Measurements from ENCODE around the gene NOM1.

Gene NOM1

DNA sequence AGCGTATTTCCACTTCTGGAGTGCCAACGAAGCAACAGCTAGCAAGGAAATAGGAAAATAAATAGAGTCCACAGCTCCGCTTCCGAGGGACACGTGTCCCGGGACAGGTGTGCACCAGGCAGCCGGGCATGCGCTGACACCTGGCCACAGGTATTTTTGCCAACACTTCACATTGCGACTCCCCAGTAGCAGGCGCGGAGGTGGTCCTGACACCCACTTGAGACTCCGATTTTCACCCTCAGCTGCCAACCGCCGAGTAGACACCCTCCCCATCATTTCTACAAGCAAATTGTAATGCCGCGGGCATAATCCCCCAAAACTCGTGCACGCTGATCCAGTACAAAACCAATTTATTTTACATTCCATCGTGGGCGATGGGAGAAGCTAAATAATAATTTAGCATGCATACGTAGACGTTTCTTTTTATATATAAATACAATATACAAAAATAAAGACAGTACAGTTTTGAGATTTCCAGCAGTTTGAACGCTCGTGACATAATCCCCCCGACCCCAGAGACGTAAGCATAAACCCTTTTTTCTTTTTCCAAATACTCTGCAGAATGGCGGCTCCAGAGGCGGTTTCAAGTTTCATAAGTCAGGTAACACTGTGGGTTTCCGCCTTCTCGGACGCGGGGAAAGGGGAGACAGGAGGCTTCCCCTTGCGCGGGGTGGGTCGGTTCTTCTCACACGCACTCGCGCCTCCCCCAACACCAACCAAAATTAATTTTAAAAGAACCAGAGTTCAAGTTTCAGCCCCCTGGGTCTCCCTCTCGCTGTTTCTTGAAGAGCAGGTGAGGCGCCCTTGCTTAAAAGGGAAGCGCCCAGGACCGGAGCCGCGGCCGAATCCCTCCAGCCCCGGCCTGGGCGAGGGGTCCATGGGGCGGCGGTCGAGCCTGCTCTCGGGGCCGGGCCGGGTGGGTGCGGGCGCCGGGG, 55.3 kb downstream of the NOM1 start:
- no peak for DNase-seq

DNA sequence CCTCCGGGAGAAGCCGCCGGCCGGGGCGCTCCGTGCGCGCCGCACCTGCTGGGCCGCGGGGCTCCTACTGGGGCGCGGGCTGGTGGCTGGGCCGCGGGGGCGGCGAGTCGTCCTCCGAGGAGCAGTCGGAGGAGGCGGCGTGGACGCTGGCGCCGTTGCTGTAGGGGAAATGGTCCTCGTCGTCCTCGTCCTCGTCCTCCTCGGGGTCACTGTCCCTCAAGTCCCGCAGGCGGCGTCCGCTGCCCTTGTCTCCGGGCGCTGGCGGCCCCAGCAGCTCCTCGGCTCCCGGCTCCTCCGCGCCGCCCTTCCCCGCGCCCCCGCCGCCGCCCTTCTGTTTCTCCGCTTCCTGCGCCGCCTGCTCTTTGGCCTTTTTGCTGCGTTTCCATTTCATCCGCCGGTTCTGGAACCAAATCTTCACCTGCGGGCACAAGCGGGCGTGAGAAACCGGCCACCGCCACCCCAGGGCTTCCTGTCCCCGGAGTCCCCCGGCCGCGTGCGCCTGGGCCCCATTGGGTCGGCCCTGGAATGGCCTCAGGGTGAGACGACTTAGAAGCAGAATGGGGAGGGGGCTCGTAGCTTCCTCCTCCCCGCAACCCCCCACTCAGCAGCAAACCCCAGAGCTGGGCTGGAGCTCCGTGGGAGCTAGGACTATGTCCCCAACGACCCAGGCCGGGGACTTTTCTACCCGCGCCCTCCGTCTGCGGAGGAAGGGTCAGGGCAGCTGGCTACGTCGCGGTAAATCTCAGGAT, 56.1 kb downstream of the NOM1 start:
- DNase-seq = no peak

DNA sequence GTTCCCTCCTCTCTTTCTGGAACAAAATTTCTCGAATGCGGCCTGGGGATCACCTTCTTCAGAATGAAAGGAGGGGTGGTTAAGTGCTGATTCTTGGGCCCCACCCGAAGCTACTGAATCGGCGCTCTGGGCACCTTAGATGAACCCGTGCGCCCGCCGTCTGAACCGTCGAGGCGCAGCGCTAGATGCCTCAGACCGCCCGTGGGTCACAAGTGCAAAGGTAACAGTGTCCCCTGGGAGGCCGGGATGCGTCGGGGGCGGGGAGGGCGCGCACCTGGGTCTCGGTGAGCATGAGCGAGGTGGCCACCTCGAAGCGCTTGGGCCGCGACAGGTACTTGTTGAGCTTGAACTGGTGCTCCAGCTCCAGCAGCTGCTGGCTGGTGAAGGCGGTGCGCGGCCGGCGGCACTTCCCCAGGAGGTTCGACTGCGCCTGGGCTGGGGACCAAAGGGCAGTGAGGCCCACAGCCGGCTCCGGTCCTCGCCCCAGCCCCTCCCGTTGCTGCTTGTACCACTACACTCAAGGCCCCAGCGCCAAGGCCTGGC, 56.8 kb downstream of the NOM1 start:
- no peak for DNase-seq

DNA sequence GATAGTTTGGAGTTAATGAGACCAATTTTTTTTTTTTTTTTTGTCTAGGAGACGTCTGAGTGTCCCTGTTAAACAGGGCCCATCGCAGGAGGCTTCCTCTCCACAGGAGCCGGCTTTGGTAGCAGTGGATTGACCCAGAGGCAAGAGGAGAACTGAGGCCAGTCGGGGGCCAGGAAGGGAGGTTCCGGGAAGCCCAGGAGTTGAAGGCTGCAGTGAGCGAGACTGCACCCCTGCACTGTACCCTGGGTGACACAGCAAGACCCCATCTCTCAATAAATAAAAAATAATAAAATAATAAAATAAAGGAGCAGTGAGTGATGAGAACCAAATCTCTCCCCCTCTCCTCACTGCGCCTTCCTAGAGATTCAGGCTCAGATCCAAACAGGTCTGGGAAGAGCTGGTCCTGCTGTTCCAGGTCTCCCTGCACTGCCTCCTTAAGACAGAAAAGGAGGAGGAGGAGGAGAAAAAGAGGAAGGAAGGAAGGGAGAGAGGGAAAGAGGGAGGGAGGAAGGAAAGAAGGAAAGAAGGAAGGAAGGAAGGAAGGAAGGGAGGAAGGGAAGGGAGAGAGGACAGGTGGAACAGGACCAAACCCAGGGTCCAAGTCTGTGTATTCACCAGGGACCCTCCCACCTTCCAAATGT, 57.4 kb downstream of the NOM1 start:
- no peak for DNase-seq

DNA sequence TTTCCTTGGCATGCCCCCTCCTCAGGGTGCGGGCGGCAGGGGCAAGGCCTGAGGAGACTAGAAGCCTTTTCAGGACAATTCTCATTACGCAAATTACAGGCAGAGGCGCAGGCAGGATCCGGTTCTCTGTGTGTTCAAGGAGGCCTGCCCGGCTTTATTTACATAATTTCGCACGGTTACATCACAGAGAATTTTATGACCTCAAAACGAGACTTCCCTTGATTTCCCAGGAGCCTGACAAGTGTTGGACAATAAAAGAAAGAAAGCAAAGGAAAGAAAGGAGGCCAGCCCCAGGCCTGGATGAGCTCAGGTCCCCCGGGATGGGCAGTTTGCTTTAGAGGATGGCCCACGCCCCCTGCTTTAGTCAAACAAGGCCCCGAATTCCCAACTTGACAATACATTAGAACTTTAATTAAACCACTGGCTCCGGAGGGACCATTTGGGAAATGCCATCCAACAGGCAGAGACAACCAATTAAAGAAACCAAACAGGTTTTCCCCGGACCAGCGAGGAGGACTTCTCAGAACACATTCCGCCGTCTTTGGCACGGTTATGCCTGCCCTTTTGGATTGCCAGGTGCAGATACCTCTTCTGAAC, 58.1 kb downstream of the NOM1 start:
- no peak for DNase-seq

DNA sequence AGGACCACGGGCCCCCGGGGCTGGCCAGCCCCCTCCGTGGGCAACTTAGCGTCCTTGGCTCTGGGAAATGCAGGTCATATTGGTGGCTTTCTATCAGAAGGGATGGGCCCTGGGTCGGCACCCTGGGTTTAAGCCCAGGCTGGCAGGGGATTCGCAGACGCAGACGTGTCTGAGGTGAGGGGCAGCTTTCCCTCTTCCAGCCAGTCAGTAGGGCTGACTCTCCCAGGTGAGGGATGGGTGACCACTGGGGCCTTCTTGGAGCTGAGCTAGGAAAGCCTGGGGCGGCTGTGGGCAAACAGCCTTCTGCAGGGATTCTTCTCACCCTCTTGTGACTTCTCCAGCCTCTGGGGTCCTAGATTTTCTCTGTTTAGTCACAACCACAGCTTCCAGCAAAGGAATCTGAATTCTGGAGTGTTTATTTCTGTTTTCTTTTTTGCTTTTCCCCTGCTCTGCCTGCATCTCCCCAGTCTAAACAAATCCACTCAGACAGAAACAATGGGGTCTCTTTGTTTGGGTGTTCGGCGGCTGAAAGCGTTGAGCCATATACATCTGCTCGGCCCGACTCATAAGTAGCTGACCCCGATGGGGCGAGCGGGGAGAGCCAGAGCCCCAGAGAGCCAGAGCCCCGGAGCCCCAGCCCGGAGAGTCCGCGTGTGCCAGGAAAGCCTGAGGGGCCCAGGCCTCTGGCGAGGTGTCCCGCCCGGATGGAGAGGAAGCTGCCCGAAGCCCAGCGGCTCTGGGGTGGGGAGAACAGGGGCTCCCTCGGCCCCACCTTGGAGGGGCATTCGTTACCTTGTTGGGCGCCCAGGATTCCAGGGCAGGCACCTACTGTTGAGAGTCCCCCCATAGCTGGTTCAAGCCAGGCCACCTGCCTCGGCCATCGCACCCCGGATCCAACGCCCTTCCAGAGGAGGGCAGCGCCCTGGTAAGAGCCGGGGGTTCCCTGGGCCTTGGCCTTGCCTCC, 59.0 kb downstream of the NOM1 start:
- no peak for DNase-seq

DNA sequence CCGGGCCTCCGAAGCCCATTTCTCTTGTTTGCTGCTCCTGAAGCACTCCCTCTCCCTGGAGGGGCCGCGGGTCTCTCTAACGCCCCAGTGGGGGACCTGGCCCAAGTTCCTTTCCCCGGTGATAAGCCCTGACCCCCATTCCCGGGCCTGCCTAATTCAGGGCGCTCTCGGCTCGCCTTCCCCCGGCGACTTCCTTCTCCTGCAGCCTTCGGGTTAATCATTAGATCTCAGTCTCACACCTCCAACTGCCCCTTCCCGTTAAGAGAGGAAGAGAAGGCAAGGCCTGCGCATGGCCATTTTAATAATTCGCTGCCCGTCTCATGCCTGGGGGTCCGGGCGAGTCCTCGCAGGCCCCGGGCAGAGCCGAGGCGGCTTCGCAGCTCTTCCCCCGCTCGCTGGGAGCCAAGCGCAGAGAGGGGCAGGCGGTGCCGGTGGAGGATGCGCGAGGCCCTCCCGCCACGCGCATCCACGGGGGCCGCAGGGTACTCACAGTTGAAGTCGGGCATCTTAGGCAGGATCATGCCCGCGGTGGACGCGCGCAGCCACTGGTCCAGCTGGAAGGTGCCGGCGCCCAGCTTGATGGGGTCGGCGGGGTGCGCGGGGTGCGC, 59.8 kb downstream of the NOM1 start:
- no peak for DNase-seq

DNA sequence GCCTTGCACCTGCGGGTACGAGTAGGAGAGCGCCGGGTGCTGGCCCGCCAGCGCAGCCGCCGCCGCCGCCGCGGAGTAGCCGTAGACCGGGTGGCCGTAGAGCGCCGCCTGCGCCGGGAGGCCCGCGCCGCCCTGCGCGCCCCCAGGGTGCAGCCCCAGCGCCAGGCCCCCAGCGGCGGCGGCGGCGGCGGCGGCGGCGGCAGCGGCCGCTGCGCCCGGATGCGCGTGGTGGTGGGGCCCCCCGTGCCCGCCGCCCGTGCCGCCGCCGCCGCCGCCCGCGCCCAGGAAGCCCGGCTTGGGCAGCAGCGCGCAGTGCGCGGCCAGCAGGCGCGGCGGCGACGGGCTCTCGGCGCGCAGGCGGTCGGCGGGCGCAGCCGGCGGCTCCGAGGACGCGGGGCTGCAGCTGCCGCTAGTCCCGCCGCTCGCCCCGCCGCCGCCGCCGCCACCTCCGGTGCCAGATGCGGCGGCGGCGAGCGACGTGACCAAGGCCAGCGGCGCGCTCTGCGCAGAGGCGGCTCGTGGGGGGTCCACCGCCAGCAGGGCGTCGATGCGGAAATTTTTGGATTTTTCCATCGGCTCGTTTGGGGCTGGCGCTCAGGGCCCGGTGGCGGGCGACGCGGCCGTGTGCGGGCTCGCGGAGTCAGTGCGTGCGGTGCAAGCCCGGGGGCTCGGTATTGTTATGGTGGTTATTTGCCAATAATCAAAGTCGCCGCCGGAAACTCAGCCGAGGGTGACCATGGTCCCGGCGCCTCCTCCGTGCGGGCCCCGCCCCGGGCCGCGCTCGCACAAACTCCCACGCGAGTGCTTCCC, 60.5 kb downstream of the NOM1 start:
- DNase-seq = no peak

DNA sequence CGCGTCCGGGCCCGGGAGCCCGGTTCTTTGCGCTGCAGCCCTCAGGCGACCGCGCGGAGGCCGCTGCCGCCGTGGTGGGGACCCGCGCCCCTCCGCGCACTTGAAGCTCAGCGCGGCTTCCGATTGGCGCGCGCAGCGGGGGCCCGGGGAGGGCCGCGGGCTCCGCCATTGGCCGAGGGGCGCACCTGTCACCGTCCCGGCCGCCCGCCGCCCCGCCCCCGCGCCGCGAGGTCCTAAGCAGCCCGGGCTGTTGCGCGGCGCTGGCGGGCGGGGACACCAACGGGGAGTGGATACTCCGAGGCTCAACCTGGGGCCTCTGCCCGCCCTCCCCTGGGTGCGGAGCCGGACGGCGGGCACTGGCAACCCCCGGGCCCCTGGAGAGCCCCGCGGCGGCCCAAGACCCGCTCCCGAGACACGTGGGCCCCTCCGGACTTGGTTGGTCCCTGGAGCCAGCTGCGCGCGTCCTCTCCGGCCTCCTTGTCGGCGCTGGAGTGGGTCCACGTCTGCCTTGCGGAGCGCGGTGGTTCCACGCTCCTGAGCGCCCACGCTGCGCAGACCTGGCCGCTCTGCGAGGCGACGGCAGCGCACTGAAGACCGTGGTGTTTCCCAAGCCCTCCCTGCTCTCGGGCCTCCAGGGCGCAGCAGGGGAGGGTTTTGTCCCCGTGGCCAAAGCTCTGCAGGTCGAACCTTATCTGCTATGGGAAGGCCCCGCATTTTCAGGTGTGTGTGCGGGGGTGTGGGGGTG, 61.2 kb downstream of the NOM1 start, which contains the start of gene MNX1:
TSS of gene MNX1 (minus strand) at position 76 of the 745 bp plus-strand sequence. CDS start 313 bp downstream, outside the sequence.
- peak in 1 of 51 donors; percentile 30 for DNase-seq

DNA sequence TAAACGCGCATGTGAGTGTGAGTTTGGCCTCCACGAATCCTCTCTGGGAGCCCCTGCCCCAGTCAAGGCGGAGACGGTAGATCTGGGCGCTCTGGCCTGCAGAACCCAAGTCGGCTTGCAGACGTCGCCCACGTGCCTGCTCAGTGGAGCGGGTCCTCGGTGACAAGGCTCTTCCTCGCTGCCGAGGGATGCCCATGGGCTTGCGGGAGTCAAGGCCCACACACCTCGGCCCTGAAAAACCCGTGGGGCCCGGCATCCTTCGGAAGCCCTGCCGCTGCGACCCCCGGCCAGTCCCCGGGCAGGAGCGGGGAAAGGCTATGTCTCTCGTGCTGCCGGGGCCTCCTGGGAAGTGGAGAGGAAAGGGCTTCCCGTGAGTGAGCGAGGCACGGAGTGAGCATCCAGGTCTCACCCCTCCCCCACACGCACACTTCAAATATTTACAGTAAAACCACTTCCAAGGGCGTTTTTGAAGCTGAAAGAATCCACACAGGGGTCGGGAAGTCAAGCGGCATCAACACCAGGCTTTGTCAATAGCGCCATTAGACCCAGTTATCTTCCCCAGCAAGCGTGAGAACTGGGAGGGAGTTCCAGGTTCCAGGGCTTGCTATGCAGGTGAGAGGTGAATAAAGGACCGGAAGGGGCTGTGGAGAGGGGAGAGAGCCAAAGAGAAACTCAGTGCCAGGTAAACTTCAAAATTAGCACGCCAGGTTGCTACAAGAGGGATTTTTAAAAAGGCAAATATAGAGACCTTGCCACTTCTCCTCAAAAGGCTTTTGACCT, 62.0 kb downstream of the NOM1 start:
- no peak for DNase-seq

DNA sequence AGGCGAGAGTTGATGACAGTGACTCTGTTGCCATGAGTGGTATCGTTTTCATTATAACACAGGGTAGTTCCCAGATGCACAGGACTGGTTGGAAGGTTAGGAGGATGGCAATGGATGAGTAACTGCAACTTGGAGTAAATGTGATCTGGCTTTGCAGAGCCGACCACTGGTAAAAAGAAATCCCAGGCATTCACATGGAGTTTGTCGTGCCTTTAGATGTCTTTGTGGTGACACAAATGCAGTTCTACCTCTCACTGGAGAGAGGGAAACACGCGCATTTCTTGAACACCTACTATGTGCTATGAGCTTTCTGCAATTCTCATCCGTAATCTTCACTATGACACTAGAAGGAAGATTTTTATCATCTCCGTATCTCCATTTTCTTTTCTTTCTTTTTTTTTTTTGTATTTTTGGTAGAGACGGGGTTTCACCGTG, 62.6 kb downstream of the NOM1 start:
- no peak for DNase-seq

DNA sequence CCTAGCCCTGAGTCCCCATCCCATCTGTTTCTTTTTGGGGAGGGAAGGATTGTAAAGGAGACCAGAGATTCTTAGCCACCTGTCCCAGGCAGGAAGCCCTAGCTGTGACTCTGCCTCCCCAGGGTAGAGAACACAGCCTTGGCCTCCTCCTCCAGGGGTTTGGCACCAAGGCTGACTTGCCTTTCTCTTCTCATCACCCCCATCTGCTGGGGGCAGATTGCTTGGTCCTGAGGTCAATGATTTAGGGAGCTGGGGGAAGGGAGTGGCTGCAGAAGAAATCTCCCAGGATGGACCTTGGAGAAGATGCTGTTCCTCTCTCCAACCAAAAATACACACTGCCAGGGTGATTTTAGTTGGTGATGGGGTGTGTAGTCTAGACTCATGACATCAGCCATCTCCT, 63.6 kb downstream of the NOM1 start:
- no peak for DNase-seq

DNA sequence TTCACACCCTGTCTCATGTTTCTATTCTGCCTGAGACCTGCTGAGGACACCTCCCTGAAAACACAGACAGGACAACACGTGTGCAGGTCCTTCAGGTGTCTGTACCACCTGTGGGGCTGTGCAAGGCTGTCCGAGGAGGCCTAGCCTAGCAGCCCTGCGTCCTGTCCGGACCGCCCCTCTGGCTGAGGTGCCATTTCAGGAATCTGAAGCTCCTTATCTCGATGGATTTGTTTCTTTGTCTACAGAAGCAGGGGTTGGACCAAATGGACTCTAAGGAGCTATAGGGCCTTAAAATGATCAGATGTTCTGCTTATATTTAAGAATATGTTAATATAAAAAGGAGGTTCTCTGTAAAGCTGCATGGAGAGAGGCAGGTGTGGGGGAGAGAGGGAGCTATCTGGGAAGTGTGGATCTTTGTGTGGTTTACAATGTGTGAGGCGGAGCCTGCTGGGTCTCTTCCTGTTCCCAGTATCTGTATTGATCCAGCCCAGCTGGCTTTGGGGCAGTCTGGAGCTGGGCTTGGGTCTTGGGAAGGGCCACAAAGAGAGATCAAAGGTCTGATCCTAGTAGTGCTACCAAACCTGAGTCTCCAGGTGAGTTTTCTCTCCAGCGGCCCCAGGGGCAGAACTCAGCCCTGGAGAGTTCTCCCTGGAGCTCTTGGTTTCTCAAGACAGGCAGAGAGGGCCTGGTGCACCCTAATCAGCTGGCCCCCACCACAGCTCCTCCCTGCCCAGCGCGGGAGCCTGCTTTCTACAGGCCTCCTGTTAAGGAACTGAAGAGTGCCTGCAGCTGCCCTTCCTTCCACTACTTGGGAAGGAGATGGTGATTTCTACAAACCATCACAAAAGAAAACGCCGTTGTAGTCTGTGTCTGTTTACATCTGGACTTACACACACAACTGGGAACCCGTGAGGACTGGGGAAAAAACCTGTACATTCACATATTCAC, 64.4 kb downstream of the NOM1 start:
- DNase-seq = no peak

DNA sequence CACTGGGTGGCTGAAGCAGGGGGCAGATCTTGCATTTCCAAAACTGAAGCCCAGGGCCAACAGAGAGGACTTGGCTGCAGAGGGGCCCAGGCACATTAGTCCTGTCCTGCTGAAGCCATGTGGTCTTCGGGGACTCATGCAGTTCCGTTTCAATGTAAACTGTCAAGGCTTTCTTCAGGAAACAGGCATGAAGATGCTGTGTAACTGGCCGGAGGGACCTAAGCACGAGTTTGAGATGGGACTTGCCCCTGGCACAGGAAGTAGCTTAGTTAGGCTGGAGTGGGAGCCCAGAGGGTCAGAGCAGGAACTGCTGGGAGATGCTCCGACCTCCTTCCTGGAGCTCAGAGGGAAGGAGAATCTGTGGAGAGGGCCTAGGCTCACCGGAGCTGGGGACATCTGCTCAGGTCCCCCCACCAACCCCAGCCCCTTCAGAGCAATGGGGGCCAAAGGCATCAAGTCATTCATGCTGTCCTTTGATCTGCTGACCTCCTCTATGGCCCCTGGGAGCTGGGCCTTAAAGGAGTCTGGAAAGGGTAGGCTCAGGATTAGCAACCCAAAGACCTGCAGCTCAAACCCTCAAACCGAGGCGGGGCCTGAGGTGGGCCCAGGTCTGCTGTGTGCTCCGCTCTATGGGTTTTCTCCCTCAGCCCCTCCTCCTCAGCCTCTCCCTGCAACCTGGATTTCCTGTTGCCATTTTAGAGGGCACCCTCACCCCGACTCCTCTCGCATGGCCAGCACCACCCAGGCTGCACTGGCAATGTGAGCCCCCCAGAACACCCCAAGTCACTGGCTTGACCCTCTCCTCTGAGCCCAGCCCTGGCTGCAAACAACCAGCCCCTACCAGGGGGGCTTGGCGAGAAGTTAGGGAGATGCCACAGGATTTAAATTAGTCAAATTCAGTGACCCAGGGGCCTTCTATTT, 65.4 kb downstream of the NOM1 start:
- no peak for DNase-seq

DNA sequence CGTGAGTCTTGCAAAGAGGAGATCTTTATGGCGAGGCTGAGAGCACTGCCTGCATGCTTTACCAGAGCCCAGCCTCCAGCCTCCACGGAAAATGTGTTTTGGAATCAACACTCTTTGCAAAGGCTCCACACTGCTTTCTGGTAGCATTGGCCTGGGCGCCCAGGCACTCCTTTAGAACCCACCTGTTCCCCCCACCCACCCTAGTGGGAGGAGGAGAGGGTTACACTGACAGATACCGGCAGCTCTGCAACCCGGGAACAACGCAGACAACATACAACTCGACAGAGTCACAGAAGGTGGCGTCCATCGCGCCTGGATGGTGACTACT, 66.5 kb downstream of the NOM1 start:
- no peak for DNase-seq
